Measurements from ENCODE around the gene R3HCC1L. TPM values are rescaled to one million over a fixed set of nuclear protein-coding genes. Genes with fewer than 3 reads are reported as not detected.
"Not testable (repeated sequence)": the region's sequence is repeated elsewhere in the genome, so short reads cannot be mapped to it uniquely, and the experiment has no call there.

R3HCC1L gene
- polyA plus RNA-seq, 1 donor: 12.4 TPM

- DNase-seq (ENCODE audit: low read depth): no peak
Observed at GRCh38 chr10:98131619-98132018, 2.8 kb upstream of the R3HCC1L start.

- DNase-seq (ENCODE audit: low read depth): not testable (repeated sequence)
Observed at GRCh38 chr10:98133075-98133752, 1.2 kb upstream of the R3HCC1L start.

GRCh38 chr10:98134117-98134430 lies 383 bp upstream of the R3HCC1L start:
- DNase-seq (ENCODE audit: low read depth): no peak

- DNase-seq (ENCODE audit: low read depth): no peak
Observed at GRCh38 chr10:98135222-98135899, 904 bp downstream of the R3HCC1L start.

GRCh38 chr10:98136775-98137174 lies 2.3 kb downstream of the R3HCC1L start:
- not testable (repeated sequence) for DNase-seq (ENCODE audit: low read depth)

GRCh38 chr10:98138031-98138430 lies 3.6 kb downstream of the R3HCC1L start:
- DNase-seq (ENCODE audit: low read depth): no peak

- no peak for DNase-seq (ENCODE audit: low read depth)
Observed at GRCh38 chr10:98139431-98139830, 5.0 kb downstream of the R3HCC1L start.

- DNase-seq (ENCODE audit: low read depth): no peak
Observed at GRCh38 chr10:98141484-98142073, 7.1 kb downstream of the R3HCC1L start.

GRCh38 chr10:98144985-98145384 lies 10.5 kb downstream of the R3HCC1L start:
- no peak for DNase-seq (ENCODE audit: low read depth)

- no peak for DNase-seq (ENCODE audit: low read depth)
Observed at GRCh38 chr10:98149858-98150257, 15.4 kb downstream of the R3HCC1L start.

- no peak for DNase-seq (ENCODE audit: low read depth)
Observed at GRCh38 chr10:98150544-98150943, 16.1 kb downstream of the R3HCC1L start.

GRCh38 chr10:98152778-98153177 lies 18.3 kb downstream of the R3HCC1L start:
- DNase-seq (ENCODE audit: low read depth): not testable (repeated sequence)

- DNase-seq (ENCODE audit: low read depth): not testable (repeated sequence)
Observed at GRCh38 chr10:98153213-98153958, 18.9 kb downstream of the R3HCC1L start.

- no peak for DNase-seq (ENCODE audit: low read depth)
Observed at GRCh38 chr10:98154076-98154475, 19.6 kb downstream of the R3HCC1L start.

- no peak for DNase-seq (ENCODE audit: low read depth)
Observed at GRCh38 chr10:98158576-98158975, 24.1 kb downstream of the R3HCC1L start.

GRCh38 chr10:98163941-98164340 lies 29.5 kb downstream of the R3HCC1L start:
- no peak for DNase-seq (ENCODE audit: low read depth)

- DNase-seq (ENCODE audit: low read depth): no peak
Observed at GRCh38 chr10:98167191-98167590, 32.7 kb downstream of the R3HCC1L start.

- no peak for DNase-seq (ENCODE audit: low read depth)
Observed at GRCh38 chr10:98168147-98168546, 33.7 kb downstream of the R3HCC1L start.

GRCh38 chr10:98168766-98169165 lies 34.3 kb downstream of the R3HCC1L start:
- DNase-seq (ENCODE audit: low read depth): no peak

- DNase-seq (ENCODE audit: low read depth): no peak
Observed at GRCh38 chr10:98169379-98169778, 34.9 kb downstream of the R3HCC1L start.

GRCh38 chr10:98170249-98171117 lies 36.0 kb downstream of the R3HCC1L start:
- no peak for DNase-seq (ENCODE audit: low read depth)
